Endothelial cell (in vitro differentiated cells): Measurements from ENCODE around the gene CLEC4G. TPM values are rescaled to one million over a fixed set of nuclear protein-coding genes. Genes with fewer than 3 reads are reported as not detected.
"Not testable (repeated sequence)": the region's sequence is repeated elsewhere in the genome, so short reads cannot be mapped to it uniquely, and the experiment has no call there.

Experiments
- DNase-seq: peaks from one replicate; pipeline ENCODE4 v3.0.0; 2021; ENCODE audit warnings: low spot score
- H3K27ac Mint-ChIP-seq: one replicate; pipeline ENCODE4 v1.8.0; 2021; ENCODE audit warnings: mixed read lengths, inconsistent platforms; ENCODE audit not compliant: unreplicated experiment
- H3K27me3 Mint-ChIP-seq: one replicate; pipeline ENCODE4 v1.8.0; 2021; ENCODE audit warnings: mild to moderate bottlenecking, moderate library complexity, mixed read lengths, inconsistent platforms; ENCODE audit not compliant: unreplicated experiment
- H3K36me3 Mint-ChIP-seq: one replicate; pipeline ENCODE4 v1.8.0; 2021; ENCODE audit warnings: mild to moderate bottlenecking, low read depth, mixed read lengths, inconsistent platforms; ENCODE audit not compliant: unreplicated experiment
- H3K4me1 Mint-ChIP-seq: one replicate; pipeline ENCODE4 v1.8.0; 2021; ENCODE audit warnings: mild to moderate bottlenecking, mixed read lengths, inconsistent platforms; ENCODE audit not compliant: unreplicated experiment
- H3K4me3 Mint-ChIP-seq: one replicate; pipeline ENCODE4 v1.8.0; 2021; ENCODE audit warnings: mild to moderate bottlenecking, mixed read lengths, inconsistent platforms; ENCODE audit not compliant: unreplicated experiment
- H3K9me3 Mint-ChIP-seq: one replicate; pipeline ENCODE4 v1.8.0; 2021; ENCODE audit warnings: mixed read lengths, inconsistent platforms; ENCODE audit not compliant: unreplicated experiment
- total RNA-seq: library from RNA; stranded (reverse); fragmentation: NEBNext Ultra II Directional; extraction: Animal tissue kit (Norgen Biotek cat#: 25700); gene quantifications from one replicate; pipeline ENCODE4 v1.2.1, GENCODE V29; 2021; ENCODE audit not compliant: unreplicated experiment
- TF ChIP-seq, protein P1 (sequence below): fragments of 200-600 bp; sonication (generic); IDR thresholded peaks from one replicate; pipeline ENCODE4 v1.5.0; 2021; ENCODE audit warnings: antibody characterized with exemption; ENCODE audit not compliant: unreplicated experiment

The CLEC4G gene
- total RNA-seq, 1 donor from 2014 or later: not detected

DNA sequence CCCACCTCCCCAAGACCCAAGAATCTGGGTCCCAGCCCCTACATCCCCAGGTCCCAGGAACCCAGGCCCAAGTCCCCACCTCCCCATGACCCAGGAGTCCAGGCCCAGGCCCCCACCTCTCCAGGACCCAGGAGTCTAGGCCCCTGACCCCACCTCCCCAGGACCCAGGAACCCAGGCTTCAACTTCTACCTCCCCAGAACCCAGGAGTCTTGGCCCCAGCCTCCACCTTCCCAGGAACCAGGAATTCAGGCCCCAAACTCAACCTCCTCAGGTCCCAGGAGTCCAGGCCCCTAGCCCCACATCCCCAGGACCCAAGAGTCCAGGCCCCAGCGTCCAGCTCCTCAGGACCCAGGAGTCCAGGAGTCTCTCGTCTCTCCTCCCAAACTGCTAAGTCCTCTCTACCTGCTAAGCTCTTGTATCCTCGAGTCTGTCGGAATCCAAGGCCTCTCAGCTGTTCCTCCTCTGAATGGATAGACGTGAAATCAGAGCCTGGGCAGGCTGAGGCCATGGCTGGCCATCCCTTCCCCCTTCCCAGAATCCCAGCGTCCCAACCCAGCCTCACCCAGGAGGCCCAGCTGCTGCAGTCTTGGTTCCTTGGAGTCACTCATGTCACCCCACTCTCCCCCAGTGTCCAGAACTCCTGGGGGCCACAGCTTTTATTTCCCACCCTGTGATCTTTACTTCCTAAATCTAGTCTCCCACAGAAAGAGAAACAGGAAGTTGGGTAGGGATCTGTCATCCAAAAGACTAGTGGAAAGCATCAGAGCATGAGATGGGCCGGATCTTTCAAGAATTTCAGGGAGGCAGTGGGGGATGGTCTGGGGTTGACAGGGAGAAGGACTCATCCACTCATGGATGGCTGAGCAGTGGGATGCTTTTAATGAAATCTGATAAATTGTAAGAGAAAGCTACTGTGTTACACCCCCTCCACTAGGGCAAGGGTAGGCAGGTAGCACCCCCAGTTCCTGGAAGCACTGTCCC lies 15.3 kb upstream of the CLEC4G start, which contains the start of gene CD209:
TSS of gene CD209 (minus strand) at position 632 of the 982 bp plus-strand sequence. CDS start at position 609, 23 bp downstream.
- Mint-ChIP-seq H3K9me3 (no peaks in the 10 kb centered on the region), H3K27me3 (peaks cover 6% of the 10 kb centered on the region), H3K4me1 (no peaks in the 10 kb centered on the region), H3K36me3 (peaks cover 4% of the 10 kb centered on the region), H3K27ac (no peak within 1 kb of the TSS), H3K4me3 (no peak within 1 kb of the TSS)
- no peak for DNase-seq
- TF ChIP-seq, protein P1, sequence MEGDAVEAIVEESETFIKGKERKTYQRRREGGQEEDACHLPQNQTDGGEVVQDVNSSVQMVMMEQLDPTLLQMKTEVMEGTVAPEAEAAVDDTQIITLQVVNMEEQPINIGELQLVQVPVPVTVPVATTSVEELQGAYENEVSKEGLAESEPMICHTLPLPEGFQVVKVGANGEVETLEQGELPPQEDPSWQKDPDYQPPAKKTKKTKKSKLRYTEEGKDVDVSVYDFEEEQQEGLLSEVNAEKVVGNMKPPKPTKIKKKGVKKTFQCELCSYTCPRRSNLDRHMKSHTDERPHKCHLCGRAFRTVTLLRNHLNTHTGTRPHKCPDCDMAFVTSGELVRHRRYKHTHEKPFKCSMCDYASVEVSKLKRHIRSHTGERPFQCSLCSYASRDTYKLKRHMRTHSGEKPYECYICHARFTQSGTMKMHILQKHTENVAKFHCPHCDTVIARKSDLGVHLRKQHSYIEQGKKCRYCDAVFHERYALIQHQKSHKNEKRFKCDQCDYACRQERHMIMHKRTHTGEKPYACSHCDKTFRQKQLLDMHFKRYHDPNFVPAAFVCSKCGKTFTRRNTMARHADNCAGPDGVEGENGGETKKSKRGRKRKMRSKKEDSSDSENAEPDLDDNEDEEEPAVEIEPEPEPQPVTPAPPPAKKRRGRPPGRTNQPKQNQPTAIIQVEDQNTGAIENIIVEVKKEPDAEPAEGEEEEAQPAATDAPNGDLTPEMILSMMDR: no peak

DNA sequence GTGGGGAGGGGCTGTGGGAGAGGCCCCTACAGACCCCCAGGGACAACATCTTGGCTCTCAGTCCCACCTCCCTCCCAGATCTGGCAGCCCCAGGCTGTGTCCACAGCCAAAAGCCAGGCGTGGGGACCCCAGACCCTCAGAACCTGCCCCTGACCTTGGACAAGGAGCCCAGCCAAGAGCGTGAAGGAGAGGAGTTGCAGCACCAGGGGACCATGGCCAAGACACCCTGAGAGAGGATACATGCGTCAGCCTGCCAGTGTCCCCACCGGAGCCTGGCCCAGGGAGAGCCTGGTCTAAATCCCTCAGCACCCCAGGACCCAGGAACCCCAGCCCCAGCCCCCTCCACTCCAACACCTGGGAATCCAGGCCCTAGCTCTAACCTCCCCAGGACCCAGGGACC lies 14.4 kb upstream of the CLEC4G start:
- H3K4me1 Mint-ChIP-seq, H3K27me3 Mint-ChIP-seq, H3K4me3 Mint-ChIP-seq, DNase-seq, H3K36me3 Mint-ChIP-seq, H3K27ac Mint-ChIP-seq, H3K9me3 Mint-ChIP-seq: not testable (repeated sequence)

DNA sequence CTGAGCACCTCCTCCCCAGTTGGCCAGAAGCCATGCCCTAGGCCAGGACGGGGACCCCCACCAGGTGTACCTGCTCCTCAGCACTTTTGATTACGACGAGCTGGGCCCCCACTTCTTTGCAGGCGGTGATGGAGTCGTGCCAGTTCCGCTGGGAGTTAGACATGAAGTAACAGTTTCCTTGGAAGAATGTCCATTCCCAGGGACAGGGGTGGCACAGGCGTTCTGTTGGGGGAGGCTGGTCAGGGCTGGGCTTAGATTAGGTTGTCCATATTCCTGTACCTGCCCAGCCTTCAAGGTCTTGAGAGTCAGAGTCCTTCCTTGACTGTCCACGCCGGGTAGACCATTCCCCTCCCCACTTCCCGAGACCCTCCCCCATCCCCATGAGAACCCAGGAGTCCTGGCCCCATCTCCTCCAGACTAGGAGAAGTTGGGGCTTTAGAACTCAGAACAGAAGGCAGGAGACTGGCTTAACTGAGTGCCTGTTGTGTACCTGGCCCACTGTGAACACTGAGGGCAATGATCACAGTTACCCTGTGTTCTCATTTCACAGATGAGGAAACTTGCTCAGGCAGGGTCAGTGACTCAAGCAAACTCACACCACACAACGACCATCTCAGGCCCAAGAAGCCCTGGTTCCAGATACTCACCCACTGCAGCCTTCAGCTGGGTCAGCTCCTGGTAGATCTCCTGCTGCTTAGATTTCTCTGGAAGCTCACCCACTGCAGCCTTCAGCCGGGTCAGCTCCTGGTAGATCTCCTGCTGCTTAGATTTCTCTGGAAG lies 13.2 kb upstream of the CLEC4G start:
- H3K4me3 Mint-ChIP-seq: no peak overlapping the region
- no peaks in the 10 kb centered on the region for H3K9me3 Mint-ChIP-seq
- no peak for DNase-seq
- TF ChIP-seq, protein P1: no peak
- peaks cover 2% of the 10 kb centered on the region for H3K27me3 Mint-ChIP-seq
- H3K4me1 Mint-ChIP-seq: no peaks in the 10 kb centered on the region
- H3K36me3 Mint-ChIP-seq: peaks cover 4% of the 10 kb centered on the region
- no peak overlapping the region for H3K27ac Mint-ChIP-seq

DNA sequence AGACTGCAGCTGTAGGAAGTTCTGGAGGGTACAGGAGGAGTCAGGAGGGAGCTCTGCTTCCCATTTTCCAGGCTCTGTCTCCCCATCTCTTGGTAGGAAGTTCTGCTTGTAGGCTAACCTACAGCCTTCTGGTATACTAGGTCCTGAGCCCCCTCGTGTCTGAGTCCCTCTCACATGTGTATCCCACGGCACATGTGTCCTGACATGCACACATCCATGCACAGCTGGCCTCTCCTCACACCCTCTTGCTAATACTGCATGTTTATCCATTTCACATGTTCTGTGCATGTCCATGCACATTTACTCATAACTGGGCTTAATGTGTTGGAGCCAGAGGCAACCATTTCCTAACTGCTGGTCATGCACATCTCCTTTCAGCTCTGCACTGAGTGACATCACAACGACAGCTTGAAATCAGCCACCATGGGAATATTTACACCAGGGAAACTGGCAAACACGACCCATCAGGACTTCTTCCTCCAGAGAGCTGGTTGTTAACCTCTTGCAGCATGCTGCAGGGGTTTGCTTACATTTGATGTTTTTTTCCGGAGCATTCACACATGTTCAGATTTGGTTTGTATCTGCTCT lies 12.4 kb upstream of the CLEC4G start:
- Mint-ChIP-seq H3K9me3 (no peaks in the 10 kb centered on the region), H3K36me3 (peaks cover 4% of the 10 kb centered on the region), H3K4me3 (no peak overlapping the region), H3K27ac (no peak overlapping the region), H3K4me1 (no peaks in the 10 kb centered on the region), H3K27me3 (peaks cover 2% of the 10 kb centered on the region)
- DNase-seq: no peak
- TF ChIP-seq, protein P1: no peak

DNA sequence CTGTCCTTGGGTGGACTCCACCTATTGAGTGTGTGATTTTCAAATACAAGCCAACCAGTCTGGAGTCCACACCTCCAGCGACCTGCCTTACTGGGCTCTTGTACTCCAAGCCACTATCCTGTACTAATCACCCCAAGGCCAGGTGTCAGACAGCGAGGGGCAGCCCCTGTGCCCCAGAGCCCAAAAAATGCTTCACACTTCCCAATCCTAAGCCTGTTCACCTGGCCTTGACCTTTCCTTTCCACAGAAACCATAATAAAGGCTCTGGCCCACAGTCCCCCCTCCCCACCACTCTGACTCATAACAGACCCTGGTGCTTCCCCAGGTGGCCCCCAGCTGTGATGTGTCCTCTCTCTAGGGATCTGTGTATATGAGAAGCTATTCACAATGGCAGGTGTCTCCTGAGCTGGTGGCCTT lies 11.5 kb upstream of the CLEC4G start:
- Mint-ChIP-seq H3K4me3 (no peak overlapping the region), H3K4me1 (no peaks in the 10 kb centered on the region), H3K9me3 (no peaks in the 10 kb centered on the region), H3K27ac (no peak overlapping the region), H3K36me3 (peaks cover 4% of the 10 kb centered on the region), H3K27me3 (peaks cover 2% of the 10 kb centered on the region)
- no peak for DNase-seq
- TF ChIP-seq, protein P1: no peak
